Karpas-422 (cell line): ENCODE results near the gene WNK2. TPM values are rescaled to one million over a fixed set of nuclear protein-coding genes. Genes with fewer than 3 reads are reported as not detected.
"Not testable (repeated sequence)": the region's sequence is repeated elsewhere in the genome, so short reads cannot be mapped to it uniquely, and the experiment has no call there.

Experiments
- DNase-seq: peaks from one replicate; pipeline ENCODE4 v3.0.0-alpha.2; 2015
- H2AFZ ChIP-seq: fragments of 200-600 bp; sonication (generic); 2 replicates; pipeline ENCODE4 v1.6.1; 2014; ENCODE audit warnings: antibody characterized with exemption, low read length, mixed read lengths
- H3K27ac ChIP-seq: fragments of 200-600 bp; sonication (generic); 2 replicates; pipeline ENCODE4 v1.5.1; 2014; ENCODE audit warnings: mild to moderate bottlenecking, low read length, moderate library complexity
- H3K27me3 ChIP-seq: fragments of 200-600 bp; sonication (generic); 2 replicates; pipeline ENCODE4 v1.6.1; 2014; ENCODE audit warnings: low read length, mixed read lengths
- H3K36me3 ChIP-seq: fragments of 200-600 bp; sonication (generic); 2 replicates; pipeline ENCODE4 v1.6.1; 2014; ENCODE audit warnings: low read length, mixed read lengths; ENCODE audit not compliant: insufficient read depth
- H3K4me1 ChIP-seq: fragments of 200-600 bp; sonication (generic); 2 replicates; pipeline ENCODE4 v1.6.1; 2014; ENCODE audit warnings: mild to moderate bottlenecking, low read length, mixed read lengths
- H3K4me2 ChIP-seq: fragments of 200-600 bp; sonication (generic); 2 replicates; pipeline ENCODE4 v1.6.1; 2014; ENCODE audit warnings: low read length, low read depth, mild to moderate bottlenecking; ENCODE audit not compliant: poor library complexity, severe bottlenecking
- H3K4me3 ChIP-seq: fragments of 200-600 bp; sonication (generic); 2 replicates; pipeline ENCODE4 v1.5.1; 2014; ENCODE audit warnings: mild to moderate bottlenecking, antibody characterized with exemption, low read length, mixed read lengths
- H3K79me2 ChIP-seq: fragments of 200-600 bp; sonication (generic); 2 replicates; pipeline ENCODE4 v1.6.1; 2014; ENCODE audit warnings: mild to moderate bottlenecking, low read length, mixed read lengths
- H3K9ac ChIP-seq: fragments of 200-600 bp; sonication (generic); 2 replicates; pipeline ENCODE4 v1.6.0; 2014; ENCODE audit warnings: low read length
- H3K9me2 ChIP-seq: fragments of 200-600 bp; sonication (generic), shearing (Covaris generic); replicated peaks from 2 replicates; pipeline ENCODE4 v1.6.0; 2014; ENCODE audit warnings: mild to moderate bottlenecking, low read length, moderate library complexity; ENCODE audit not compliant: insufficient read depth
- H3K9me3 ChIP-seq: fragments of 300-700, 200-600 bp; sonication (generic); 2 replicates; pipeline ENCODE4 v1.6.1; 2014; ENCODE audit warnings: low read length, mixed read lengths
- H4K20me1 ChIP-seq: fragments of 200-600 bp; sonication (generic); 2 replicates; pipeline ENCODE4 v1.6.1; 2014; ENCODE audit warnings: mild to moderate bottlenecking, antibody characterized with exemption, low read length, low read depth; ENCODE audit not compliant: insufficient read depth
- total RNA-seq: library from RNA; depleted of rRNA; stranded (reverse); fragments of >200 nt; shearing (Covaris generic); gene quantifications from 2 replicates; pipeline ENCODE4 v1.2.3, GENCODE V29; 2014; ENCODE audit warnings: low replicate concordance

The WNK2 gene
- total RNA-seq, 1 experiment from 2014 or later = not detected

DNA sequence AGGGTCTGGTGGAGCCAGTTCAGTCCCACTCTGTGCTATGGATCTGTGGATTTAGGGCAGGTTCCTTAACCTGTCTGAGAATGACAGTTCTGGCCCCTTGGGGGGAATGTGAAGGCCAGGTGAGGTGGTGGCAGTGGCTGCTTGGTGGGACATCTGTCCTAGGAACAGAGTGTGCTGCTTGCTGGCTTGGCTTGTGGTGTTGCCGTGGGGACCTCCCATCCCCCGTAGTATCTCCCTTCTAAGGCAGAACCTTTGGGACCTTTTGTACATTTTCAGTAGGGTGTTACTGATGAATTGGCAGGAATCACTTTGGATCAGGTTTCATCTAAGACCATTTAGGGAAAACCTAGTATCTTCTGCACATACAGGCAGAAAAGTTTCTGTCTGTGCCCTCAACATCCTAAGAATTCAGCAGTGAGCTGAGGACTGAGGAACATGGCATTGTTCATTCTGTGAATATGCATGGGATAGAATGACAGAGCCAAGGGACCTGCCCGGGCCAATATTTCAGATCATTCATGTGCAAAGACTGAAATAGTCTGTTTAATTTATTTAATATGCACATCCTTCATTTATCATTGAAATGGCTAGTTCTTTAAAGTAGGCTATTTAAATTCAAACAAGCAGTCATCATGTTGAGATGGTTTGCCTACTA is 64.6 kb downstream of the WNK2 start:
- no peaks in the 10 kb centered on the region for H3K4me1 ChIP-seq
- H4K20me1 ChIP-seq = no peaks in the 10 kb centered on the region
- H3K79me2 ChIP-seq = no peaks in the 10 kb centered on the region
- H3K27ac ChIP-seq = no peak overlapping the region
- no peak overlapping the region for H3K9ac ChIP-seq
- H3K4me3 ChIP-seq = no peak overlapping the region
- no peaks in the 10 kb centered on the region for H3K36me3 ChIP-seq
- H3K9me3 ChIP-seq = no peaks in the 10 kb centered on the region
- no peaks in the 10 kb centered on the region for H3K9me2 ChIP-seq
- no peaks in the 10 kb centered on the region for H3K27me3 ChIP-seq
- no peak for DNase-seq
- H3K4me2 ChIP-seq = no peak overlapping the region
- no peak overlapping the region for H2AFZ ChIP-seq

GRCh38 chr9:93250185-93250584 is 66.2 kb downstream of the WNK2 start:
- H4K20me1 ChIP-seq = no peaks in the 10 kb centered on the region
- H3K36me3 ChIP-seq = no peaks in the 10 kb centered on the region
- H2AFZ ChIP-seq = no peak overlapping the region
- no peaks in the 10 kb centered on the region for H3K9me2 ChIP-seq
- no peak overlapping the region for H3K27ac ChIP-seq
- H3K9me3 ChIP-seq = no peaks in the 10 kb centered on the region
- no peak overlapping the region for H3K9ac ChIP-seq
- DNase-seq = no peak
- no peaks in the 10 kb centered on the region for H3K27me3 ChIP-seq
- no peaks in the 10 kb centered on the region for H3K4me1 ChIP-seq
- no peak overlapping the region for H3K4me2 ChIP-seq
- H3K4me3 ChIP-seq = no peak overlapping the region
- no peaks in the 10 kb centered on the region for H3K79me2 ChIP-seq

- H3K4me1 ChIP-seq, H2AFZ ChIP-seq, DNase-seq, H3K9ac ChIP-seq, H3K9me3 ChIP-seq, H4K20me1 ChIP-seq, H3K4me2 ChIP-seq, H3K79me2 ChIP-seq, H3K9me2 ChIP-seq, H3K4me3 ChIP-seq, H3K27me3 ChIP-seq, H3K27ac ChIP-seq, H3K36me3 ChIP-seq: not testable (repeated sequence)
Measured at GRCh38 chr9:93251309-93251708, 67.4 kb downstream of the WNK2 start.

DNA sequence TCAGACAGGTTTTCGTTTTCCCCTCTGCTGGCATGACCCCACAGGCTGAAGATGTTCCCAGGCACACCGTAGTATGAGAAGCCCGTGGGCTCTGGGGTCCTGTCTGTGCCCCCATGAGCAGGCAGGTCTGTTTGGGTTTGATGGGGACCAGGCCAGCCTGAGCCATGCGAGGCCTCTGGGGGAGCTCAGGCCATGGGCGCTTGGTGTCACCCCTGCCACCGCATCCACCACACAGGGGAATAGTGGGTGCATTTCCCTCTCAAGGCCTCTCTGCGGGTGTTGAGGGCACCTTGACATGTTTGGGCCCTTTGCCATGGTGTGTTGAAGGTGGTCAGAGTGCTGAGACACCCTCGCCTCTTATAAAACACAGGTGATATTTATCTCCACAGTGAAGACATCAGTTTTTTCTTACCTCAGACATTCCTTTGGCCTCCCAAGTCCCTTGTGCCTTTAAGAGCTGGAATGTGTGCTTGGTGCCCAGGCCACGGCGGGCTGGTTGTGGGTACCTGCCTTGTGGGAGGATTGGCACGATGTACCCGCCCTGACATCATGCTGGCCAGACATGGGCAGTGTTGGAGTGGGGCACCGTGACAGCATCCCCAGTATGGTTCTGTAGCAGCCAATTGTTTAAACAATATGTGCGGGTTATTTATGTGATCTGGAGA is 68.3 kb downstream of the WNK2 start:
- no peak overlapping the region for H3K9ac ChIP-seq
- no peaks in the 10 kb centered on the region for H3K9me2 ChIP-seq
- H3K4me1 ChIP-seq = no peaks in the 10 kb centered on the region
- no peak overlapping the region for H2AFZ ChIP-seq
- no peak overlapping the region for H3K27ac ChIP-seq
- H3K27me3 ChIP-seq = no peaks in the 10 kb centered on the region
- no peak for DNase-seq
- H3K9me3 ChIP-seq = no peaks in the 10 kb centered on the region
- no peaks in the 10 kb centered on the region for H3K36me3 ChIP-seq
- no peak overlapping the region for H3K4me2 ChIP-seq
- no peaks in the 10 kb centered on the region for H4K20me1 ChIP-seq
- no peaks in the 10 kb centered on the region for H3K79me2 ChIP-seq
- no peak overlapping the region for H3K4me3 ChIP-seq

- Histone ChIP-seq H3K9ac (no peak overlapping the region), H3K4me3 (no peak overlapping the region), H3K4me2 (no peak overlapping the region), H3K27me3 (no peaks in the 10 kb centered on the region), H3K36me3 (no peaks in the 10 kb centered on the region), H2AFZ (no peak overlapping the region), H3K4me1 (no peaks in the 10 kb centered on the region), H3K9me3 (no peaks in the 10 kb centered on the region), H3K27ac (no peak overlapping the region), H4K20me1 (no peaks in the 10 kb centered on the region), H3K79me2 (no peaks in the 10 kb centered on the region), H3K9me2 (no peaks in the 10 kb centered on the region)
- DNase-seq = no peak
Measured at GRCh38 chr9:93252781-93253530, 69.0 kb downstream of the WNK2 start.

DNA sequence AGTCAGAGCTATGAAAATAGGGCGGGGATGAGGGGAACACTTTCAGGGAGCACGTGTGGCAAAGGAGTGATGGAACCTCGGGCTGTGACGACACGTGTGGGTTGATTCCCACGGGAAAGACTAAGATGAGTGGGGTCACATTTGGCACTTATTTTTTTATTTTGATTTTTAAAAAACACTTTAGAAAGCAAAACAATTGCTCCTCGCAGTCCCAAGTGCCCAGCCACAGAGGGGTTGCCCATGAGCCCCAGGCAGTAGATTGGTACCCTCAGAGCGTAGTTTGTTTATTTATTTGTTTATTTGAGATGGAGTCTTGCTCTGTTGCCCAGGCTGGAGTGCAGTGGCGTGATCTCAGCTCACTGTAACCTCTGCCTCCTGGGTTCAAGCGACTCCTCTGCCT is 69.7 kb downstream of the WNK2 start:
- no peaks in the 10 kb centered on the region for H3K4me1 ChIP-seq
- H3K4me3 ChIP-seq = no peak overlapping the region
- H3K27me3 ChIP-seq = no peaks in the 10 kb centered on the region
- H2AFZ ChIP-seq = no peak overlapping the region
- no peaks in the 10 kb centered on the region for H3K36me3 ChIP-seq
- no peak overlapping the region for H3K27ac ChIP-seq
- H3K9me3 ChIP-seq = no peaks in the 10 kb centered on the region
- H3K4me2 ChIP-seq = no peak overlapping the region
- DNase-seq = no peak
- no peaks in the 10 kb centered on the region for H3K9me2 ChIP-seq
- H4K20me1 ChIP-seq = no peaks in the 10 kb centered on the region
- no peak overlapping the region for H3K9ac ChIP-seq
- no peaks in the 10 kb centered on the region for H3K79me2 ChIP-seq

DNA sequence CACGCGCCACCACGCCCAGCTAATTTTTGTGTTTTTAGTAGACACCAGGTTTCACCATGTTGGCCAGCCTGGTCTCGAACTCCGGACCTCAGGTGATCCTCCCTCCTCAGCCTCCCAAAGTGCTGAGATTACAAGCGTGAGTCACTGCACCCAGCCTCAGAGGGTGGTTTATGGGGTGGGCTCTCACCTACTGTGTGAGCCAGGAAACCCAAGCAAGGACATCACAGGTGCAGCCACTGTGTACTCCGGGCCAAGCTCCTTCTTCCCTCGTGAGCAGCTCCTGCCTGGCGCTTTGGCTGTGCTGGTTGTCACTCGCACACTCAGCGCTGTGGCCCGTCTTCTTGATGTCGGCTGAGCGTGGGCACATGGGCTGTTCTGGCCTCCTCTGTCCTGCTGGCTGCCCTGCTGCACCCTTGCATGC is 70.1 kb downstream of the WNK2 start:
- Histone ChIP-seq H3K4me1 (no peaks in the 10 kb centered on the region), H3K27me3 (no peaks in the 10 kb centered on the region), H3K9me3 (no peaks in the 10 kb centered on the region), H3K79me2 (no peaks in the 10 kb centered on the region), H4K20me1 (no peaks in the 10 kb centered on the region), H3K36me3 (no peaks in the 10 kb centered on the region), H2AFZ (no peak overlapping the region), H3K9me2 (no peaks in the 10 kb centered on the region), H3K4me3 (no peak overlapping the region), H3K27ac (no peak overlapping the region), H3K9ac (no peak overlapping the region), H3K4me2 (no peak overlapping the region)
- no peak for DNase-seq

- Histone ChIP-seq H3K4me1 (no peaks in the 10 kb centered on the region), H3K27ac (no peak overlapping the region), H3K4me2 (no peak overlapping the region), H3K27me3 (no peaks in the 10 kb centered on the region), H2AFZ (no peak overlapping the region), H3K36me3 (no peaks in the 10 kb centered on the region), H3K9me2 (no peaks in the 10 kb centered on the region), H3K9me3 (no peaks in the 10 kb centered on the region), H3K9ac (no peak overlapping the region), H3K4me3 (no peak overlapping the region), H3K79me2 (no peaks in the 10 kb centered on the region), H4K20me1 (no peaks in the 10 kb centered on the region)
- no peak for DNase-seq
Measured at GRCh38 chr9:93254806-93255493, 71.0 kb downstream of the WNK2 start.
